Stimulated activated CD4-positive, alpha-beta T cell treated with anti-CD3 and anti-CD28 coated beads, Interleukin-12 subunit alpha, Interleukin-12 subunit beta, amount 100 ng/mL, for 24 hours (primary cell): ENCODE data around the gene FREM3.

Experiments used
- DNase-seq, 2 experiments: peaks; one replicate each; pipeline ENCODE4 v3.0.0-alpha.2; 2020; ENCODE audit warnings: low read depth in 2 of 2

FREM3 gene

DNA sequence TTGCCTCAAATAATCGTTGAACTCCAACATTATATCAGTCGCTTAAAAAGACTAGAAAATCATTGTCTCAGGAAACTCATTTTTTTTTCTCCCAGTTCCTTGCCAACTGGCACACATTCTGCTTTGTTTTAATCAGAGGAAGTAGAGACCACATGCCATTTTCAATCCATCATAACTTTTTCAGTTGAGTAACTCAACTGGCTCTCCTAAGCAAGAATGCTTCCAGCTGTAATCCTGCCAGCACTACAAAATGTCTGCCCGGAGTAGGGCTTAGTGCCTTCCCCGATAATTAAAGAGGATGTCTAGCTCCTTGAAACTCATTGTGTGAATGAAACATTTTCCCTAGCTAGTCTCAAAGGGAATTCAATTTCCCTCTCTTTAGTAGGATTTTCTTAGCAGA is 33.0 kb downstream of the FREM3 start:
- DNase-seq: no peak

DNA sequence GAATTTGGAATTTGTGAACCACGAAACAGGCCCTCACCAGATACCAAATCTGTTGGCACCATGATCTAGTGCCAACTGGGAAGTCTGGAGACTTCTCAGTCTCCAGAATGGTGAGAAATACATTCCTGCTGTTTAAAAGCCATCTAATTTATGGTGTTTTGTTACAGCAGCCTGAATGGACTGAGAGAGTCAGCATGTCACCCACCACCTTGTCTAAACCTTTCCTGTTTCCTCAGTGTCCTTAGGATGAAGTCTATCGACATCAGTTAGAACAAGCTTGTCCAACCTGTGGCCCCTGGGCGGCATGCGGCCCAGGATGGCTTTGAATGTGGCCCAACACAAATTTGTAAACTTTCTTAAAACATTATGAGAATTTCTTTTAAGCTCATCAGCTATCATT is 42.1 kb downstream of the FREM3 start:
- no peak for DNase-seq

DNA sequence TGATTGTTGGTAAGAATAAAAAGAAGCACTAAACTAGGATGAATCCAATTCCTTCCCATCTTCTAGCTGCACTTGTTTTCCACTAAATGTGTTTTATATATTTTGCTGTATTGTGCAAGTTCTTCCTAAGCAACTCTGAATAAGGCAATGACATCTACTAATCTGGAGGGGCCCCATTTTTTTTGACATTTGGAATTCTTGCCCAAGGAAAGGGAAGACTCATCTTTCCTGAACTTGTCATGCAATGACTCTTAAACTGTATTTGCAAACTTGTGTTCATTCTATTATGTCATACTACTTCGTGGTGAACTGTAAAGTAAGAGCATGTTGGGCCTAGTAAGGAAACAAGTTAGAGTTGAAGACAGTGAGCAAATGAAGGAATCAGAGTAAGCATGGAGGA is 45.9 kb downstream of the FREM3 start:
- DNase-seq: no peak

DNA sequence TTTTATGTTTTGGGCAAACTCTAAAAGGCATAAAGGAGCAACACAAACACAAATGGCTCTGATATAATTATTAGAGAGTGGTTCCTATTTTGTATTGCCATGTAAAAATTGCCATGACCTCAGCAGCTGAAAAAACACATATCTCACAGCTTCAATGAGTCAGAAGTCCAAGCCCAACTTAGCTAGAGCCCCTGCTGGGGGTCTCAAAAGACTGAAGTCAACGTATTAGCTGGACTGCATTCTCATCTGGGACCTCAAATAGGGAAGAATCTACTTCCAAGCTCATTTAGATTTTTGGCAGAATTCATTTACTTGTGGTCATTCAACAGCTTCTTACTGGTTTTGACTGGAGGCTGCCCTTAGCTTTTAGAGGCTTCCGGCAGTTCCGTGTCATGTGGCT is 47.4 kb downstream of the FREM3 start:
- DNase-seq: no peak

GRCh38 chr4:143643399-143643798 is 57.1 kb downstream of the FREM3 start:
- DNase-seq: no peak

GRCh38 chr4:143642611-143643010 is 57.9 kb downstream of the FREM3 start:
- DNase-seq: no peak

DNA sequence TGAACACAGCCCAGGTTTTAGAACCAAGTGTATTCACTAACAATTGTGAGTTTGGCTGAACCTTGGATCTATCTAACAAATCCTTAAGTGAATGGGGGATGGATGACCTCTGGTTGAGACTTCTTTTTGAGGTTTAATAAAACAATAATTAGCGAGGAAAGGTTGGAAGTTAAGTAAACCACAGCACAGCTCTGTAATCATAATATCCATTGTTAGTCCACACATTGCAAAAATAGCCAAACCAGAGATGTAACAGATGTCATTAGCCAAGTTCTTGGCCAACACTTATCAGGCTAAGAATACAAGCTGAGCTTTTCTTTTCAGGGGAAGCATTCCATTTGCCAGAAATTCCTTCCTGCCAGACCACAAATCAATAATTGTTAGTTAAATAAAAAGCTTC is 59.1 kb downstream of the FREM3 start:
- DNase-seq: no peak

GRCh38 chr4:143634763-143635162 is 65.7 kb downstream of the FREM3 start:
- no peak for DNase-seq

- no peak for DNase-seq
Observed at GRCh38 chr4:143633833-143634232, 66.6 kb downstream of the FREM3 start.

- no peak for DNase-seq
Observed at GRCh38 chr4:143626134-143626911, 74.2 kb downstream of the FREM3 start.

DNA sequence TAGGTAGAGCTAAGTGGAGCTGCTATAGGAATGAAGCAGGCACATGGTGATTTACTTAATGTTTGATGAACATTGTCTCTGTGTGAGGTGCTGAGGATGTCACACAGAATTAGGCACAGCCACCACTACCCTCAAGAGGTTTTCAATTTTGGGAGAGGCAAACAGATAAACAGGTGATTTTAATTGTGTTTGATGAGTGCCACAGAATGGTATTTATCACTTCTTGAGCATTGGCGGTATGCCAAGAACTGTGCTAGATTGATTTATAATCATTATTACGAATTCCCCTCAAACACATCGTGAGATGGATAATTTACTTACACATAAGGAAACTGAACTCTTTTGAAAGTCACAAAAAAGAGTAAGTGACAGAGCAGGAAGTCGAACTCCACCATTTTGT is 74.8 kb downstream of the FREM3 start:
- no peak for DNase-seq

GRCh38 chr4:143623896-143624295 is 76.6 kb downstream of the FREM3 start:
- no peak for DNase-seq

GRCh38 chr4:143618811-143619210 is 81.7 kb downstream of the FREM3 start:
- DNase-seq: no peak

GRCh38 chr4:143617994-143618679 is 82.3 kb downstream of the FREM3 start:
- no peak for DNase-seq

GRCh38 chr4:143616771-143617170 is 83.7 kb downstream of the FREM3 start:
- no peak for DNase-seq

DNA sequence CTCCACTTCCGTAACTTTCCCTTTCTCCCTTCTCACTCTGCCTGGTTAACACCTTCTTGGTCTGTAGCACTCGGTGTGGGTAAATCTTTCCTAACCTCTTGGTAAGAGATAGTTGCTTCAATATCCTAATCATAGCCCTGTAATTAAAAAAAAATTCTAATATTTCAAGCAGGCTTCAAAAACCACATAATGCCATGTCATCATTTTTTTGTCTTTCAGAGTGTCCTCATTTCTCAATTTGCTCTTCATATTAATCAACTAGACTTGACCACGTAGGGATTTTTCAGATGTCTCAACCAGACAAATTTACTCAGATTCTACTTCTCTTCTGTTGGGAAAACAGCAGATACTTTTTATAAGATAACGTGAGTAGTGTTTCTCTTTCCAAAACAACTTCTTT is 91.0 kb downstream of the FREM3 start:
- DNase-seq: no peak

DNA sequence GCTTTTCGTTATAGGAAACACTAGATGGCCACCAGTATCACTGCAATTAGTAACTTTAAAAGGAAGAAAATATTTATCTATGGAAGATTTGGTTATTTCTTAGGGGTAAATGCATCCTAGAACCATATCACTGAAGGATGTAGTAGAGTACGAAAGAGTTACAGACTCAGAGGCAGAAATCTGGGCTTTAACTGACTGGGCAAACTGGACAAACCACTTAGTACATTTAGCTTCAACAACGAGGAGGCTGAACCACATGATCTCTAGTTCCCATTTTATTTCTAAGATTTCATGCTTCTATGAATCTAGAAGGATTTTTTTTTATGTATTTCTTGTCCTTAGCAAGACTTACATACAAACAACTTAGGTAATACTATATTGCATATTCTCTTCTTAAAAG is 94.0 kb downstream of the FREM3 start:
- DNase-seq: no peak

DNA sequence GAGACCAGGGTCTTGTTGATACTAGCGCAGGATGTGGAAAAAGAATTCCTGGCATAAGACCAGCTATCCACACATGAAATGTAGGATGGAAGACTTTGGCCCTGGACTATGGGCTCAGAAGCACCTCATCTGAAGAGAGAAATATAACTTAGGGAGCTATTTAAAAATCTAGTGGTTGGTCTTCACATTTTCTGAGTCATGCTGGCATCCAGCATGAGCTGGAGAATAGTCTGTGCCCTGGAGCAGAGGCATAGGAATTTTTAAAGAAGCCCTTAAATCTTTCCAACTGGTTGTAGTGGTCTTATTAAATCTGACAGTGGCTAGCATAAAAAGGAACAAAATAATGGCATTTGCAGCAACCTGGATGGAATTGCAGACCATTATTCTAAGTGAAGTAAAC is 100.6 kb downstream of the FREM3 start:
- DNase-seq: no peak

GRCh38 chr4:143598816-143599215 is 101.7 kb downstream of the FREM3 start:
- DNase-seq: no peak

DNA sequence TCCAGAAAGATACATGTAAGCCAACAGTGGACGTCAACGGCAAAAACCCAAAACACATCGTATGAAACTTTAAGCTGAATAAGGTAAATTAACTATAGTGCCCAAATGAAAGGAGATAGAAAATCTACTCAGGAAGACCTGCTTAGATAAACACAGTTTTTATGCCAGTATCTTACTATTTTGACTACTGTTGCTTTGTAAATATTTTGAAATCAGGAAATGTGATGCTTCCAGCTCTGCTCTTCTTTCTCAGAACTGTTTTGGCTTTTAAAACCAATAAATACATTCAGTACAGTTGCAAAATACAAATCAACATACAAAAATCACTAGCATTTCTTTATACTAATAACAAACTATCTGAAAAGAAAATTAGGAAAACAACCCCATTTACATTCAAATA is 103.2 kb downstream of the FREM3 start:
- no peak for DNase-seq

DNA sequence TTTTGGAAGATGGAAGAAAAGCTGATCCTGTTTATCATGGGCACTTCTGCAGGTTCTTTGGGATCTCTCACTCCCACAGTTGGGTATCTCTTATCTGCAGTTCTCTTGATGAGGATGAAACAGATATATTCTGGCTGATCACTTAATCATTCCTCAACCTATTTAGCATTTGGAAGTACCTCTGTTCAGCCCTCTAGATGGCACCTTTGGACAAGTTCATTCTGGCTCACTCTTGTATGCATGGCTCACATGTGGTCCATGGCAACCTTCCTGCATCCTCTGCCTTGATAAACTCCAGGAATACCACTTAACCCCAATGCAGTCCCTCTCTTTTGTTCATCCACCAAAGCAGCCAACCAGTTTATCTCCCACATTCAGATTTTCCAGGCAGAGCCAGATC is 112.8 kb downstream of the FREM3 start:
- DNase-seq: no peak

DNA sequence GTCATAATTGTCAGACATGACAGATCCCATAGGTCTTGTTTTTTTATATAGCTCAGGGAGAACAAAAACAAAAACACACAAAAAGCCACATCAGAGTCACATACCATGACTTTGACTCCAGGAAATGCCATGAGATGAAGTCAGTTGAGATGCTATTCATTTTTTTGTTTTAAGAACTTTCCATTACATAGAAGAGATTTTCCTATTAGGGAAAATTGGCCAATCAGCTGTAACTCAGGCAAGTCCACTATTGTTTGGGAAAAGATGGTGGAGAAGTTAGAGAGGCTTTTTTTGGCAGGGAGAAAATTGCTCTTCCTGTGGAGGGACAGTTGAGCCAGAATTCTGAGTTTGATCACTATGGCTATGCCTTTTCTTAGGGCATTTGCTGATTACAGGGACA is 114.4 kb downstream of the FREM3 start:
- no peak for DNase-seq

GRCh38 chr4:143585548-143585947 is 114.9 kb downstream of the FREM3 start:
- no peak for DNase-seq
